H1 (cell line): ENCODE data around the gene ICE1. TPM values are rescaled to one million over a fixed set of nuclear protein-coding genes. Genes with fewer than 3 reads are reported as not detected.

Experiments
- CTCF ChIA-PET: fragments of 300-600 bp; sonication (Branson Sonifier 250); formaldehyde crosslinking; loops from one replicate; lab custom pipeline; 2021; ENCODE audit not compliant: partially characterized antibody; lab: Charles Lee
- POLR2A ChIA-PET: fragments of 300-600 bp; sonication (Branson Sonifier 250); formaldehyde crosslinking; loops from one replicate; lab custom pipeline; 2021; ENCODE audit warnings: inconsistent platforms; ENCODE audit not compliant: partially characterized antibody; lab: Charles Lee
- DNase-seq, 2 experiments: peaks; one replicate each; pipeline versions ENCODE4 v3.0.0 to v3.0.0-alpha.2; 2010 to 2022; ENCODE audit warnings: low spot score in 2 of 2, low read depth in 1 of 2, mixed read lengths in 1 of 2
- FAIRE-seq: peaks from 2 replicates; lab custom pipeline; 2011; peaks lifted over from hg19 to GRCh38; lab: Jason Lieb, UNC
- H2AFZ ChIP-seq: 2 replicates; pipeline ENCODE4 v1.8.1; 2012; ENCODE audit warnings: low read length, inconsistent platforms
- H2AK5ac ChIP-seq: 2 replicates; pipeline ENCODE4 v1.6.1; 2013; ENCODE audit warnings: low read depth, low read length
- H2BK120ac ChIP-seq: replicated peaks from 2 replicates; pipeline ENCODE3; 2013; ENCODE audit warnings: low read depth, low read length, inconsistent platforms
- H2BK12ac ChIP-seq: 2 replicates; pipeline ENCODE4 v1.6.1; 2013; ENCODE audit warnings: low read depth, low read length
- H2BK15ac ChIP-seq: 2 replicates; pipeline ENCODE4 v1.6.1; 2013; ENCODE audit warnings: low read length
- H2BK20ac ChIP-seq: 2 replicates; pipeline ENCODE4 v1.6.1; 2013; ENCODE audit warnings: low read length
- H2BK5ac ChIP-seq: 2 replicates; pipeline ENCODE4 v1.6.1; 2013; ENCODE audit warnings: low read depth, low read length
- H3K14ac ChIP-seq: 2 replicates; pipeline ENCODE4 v1.6.1; 2013; ENCODE audit warnings: inconsistent platforms; ENCODE audit not compliant: insufficient read length
- H3K18ac ChIP-seq: 2 replicates; pipeline ENCODE4 v1.6.1; 2013; ENCODE audit warnings: low read length; ENCODE audit errors: extremely low read depth
- H3K23ac ChIP-seq: 2 replicates; pipeline ENCODE4 v1.6.1; 2013; ENCODE audit warnings: inconsistent platforms; ENCODE audit not compliant: insufficient read length
- H3K23me2 ChIP-seq: 2 replicates; pipeline ENCODE4 v1.6.1; 2013; ENCODE audit warnings: low read depth, low read length
- H3K27ac ChIP-seq: 2 replicates; pipeline ENCODE4 v1.6.1; 2011; ENCODE audit warnings: low read depth, low read length, inconsistent platforms
- H3K27me3 ChIP-seq, 4 experiments: replicated peaks in 1 of 4; 1 replicate in 1 of 4; 2 replicates in 3 of 4; pipeline versions ENCODE4 v1.6.1 to v1.8.1; 2011 to 2013; ENCODE audit warnings: low read length in 3 of 4, mild to moderate bottlenecking in 3 of 4, inconsistent platforms in 2 of 4, mixed read lengths in 2 of 4, moderate library complexity in 1 of 4; ENCODE audit not compliant: control insufficient read depth in 3 of 4, insufficient read depth in 3 of 4; ENCODE audit errors: extremely low read depth in 1 of 4
- H3K36me3 ChIP-seq, 4 experiments: 2 replicates each; pipeline versions ENCODE4 v1.6.1 to v1.8.1; 2011 to 2013; ENCODE audit warnings: mild to moderate bottlenecking in 4 of 4, low read length in 3 of 4, moderate library complexity in 2 of 4, control low read depth in 1 of 4, inconsistent platforms in 1 of 4; ENCODE audit not compliant: insufficient read depth in 4 of 4, control insufficient read depth in 2 of 4
- H3K4ac ChIP-seq: replicated peaks from 2 replicates; pipeline ENCODE3; 2013; ENCODE audit warnings: low read length, low read depth, mixed read lengths, inconsistent platforms; ENCODE audit not compliant: insufficient read length
- H3K4me1 ChIP-seq, 4 experiments: replicated peaks in 1 of 4; 1 replicate in 1 of 4; 2 replicates in 3 of 4; pipeline versions ENCODE4 v1.6.1 to v1.8.1; 2011 to 2013; ENCODE audit warnings: low read length in 3 of 4, inconsistent platforms in 2 of 4, mixed read lengths in 1 of 4; ENCODE audit not compliant: insufficient read depth in 4 of 4, control insufficient read depth in 3 of 4
- H3K4me2 ChIP-seq, 2 experiments: 2 replicates each; pipeline versions ENCODE4 v1.6.1 to v1.8.1; 2011 to 2013; ENCODE audit warnings: low read depth in 2 of 2, low read length in 2 of 2, control low read depth in 1 of 2, inconsistent platforms in 1 of 2, mild to moderate bottlenecking in 1 of 2; ENCODE audit not compliant: insufficient read depth in 1 of 2
- H3K4me3 ChIP-seq, 4 experiments: fragments of 200-600, 300-600 bp in 1 of 4; sonication (generic), shearing (Covaris generic), sonication (Bioruptor Twin) in 1 of 4; 2 replicates each; pipeline versions ENCODE4 v1.5.1 to v1.8.1; 2011 to 2016; ENCODE audit warnings: low read length in 4 of 4, low read depth in 3 of 4, control low read depth in 2 of 4, inconsistent platforms in 2 of 4, mild to moderate bottlenecking in 2 of 4, mixed read lengths in 1 of 4, moderate library complexity in 1 of 4; ENCODE audit not compliant: insufficient read depth in 2 of 4; ENCODE audit errors: extremely low read depth in 1 of 4
- H3K56ac ChIP-seq: replicated peaks from 2 replicates; pipeline ENCODE3; 2013; ENCODE audit warnings: low read depth, mild to moderate bottlenecking, mixed read lengths, low read length, inconsistent platforms; ENCODE audit not compliant: insufficient read length
- H3K79me1 ChIP-seq: 2 replicates; pipeline ENCODE4 v1.6.1; 2013; ENCODE audit warnings: low read depth, low read length, control low read depth
- H3K79me2 ChIP-seq, 2 experiments: 2 replicates each; pipeline versions ENCODE4 v1.6.1 to v1.8.1; 2012 to 2013; ENCODE audit warnings: low read length in 2 of 2, mild to moderate bottlenecking in 2 of 2, inconsistent platforms in 1 of 2; ENCODE audit not compliant: insufficient read depth in 2 of 2, control insufficient read depth in 1 of 2
- H3K9ac ChIP-seq, 4 experiments: replicated peaks in 1 of 4; 1 replicate in 1 of 4; 2 replicates in 3 of 4; pipeline versions ENCODE4 v1.6.1 to v1.8.1; 2011 to 2013; ENCODE audit warnings: low read depth in 3 of 4, low read length in 3 of 4, control low read depth in 2 of 4, mild to moderate bottlenecking in 2 of 4, moderate library complexity in 2 of 4, inconsistent platforms in 1 of 4; ENCODE audit errors: extremely low read depth in 1 of 4
- H3K9me3 ChIP-seq, 2 experiments: 2 replicates each; pipeline versions ENCODE4 v1.6.1 to v1.8.1; 2012 to 2013; ENCODE audit warnings: mild to moderate bottlenecking in 2 of 2, moderate library complexity in 2 of 2, control low read depth in 1 of 2, inconsistent platforms in 1 of 2, low read depth in 1 of 2, low read length in 1 of 2, mixed read lengths in 1 of 2; ENCODE audit not compliant: insufficient read depth in 2 of 2
- H4K20me1 ChIP-seq, 2 experiments: replicated peaks in 1 of 2; 2 replicates each; pipeline versions ENCODE3 to v1.8.1; 2011 to 2013; ENCODE audit warnings: inconsistent platforms in 2 of 2, low read length in 2 of 2, mild to moderate bottlenecking in 1 of 2; ENCODE audit not compliant: insufficient read depth in 2 of 2, control insufficient read depth in 1 of 2
- H4K5ac ChIP-seq: 2 replicates; pipeline ENCODE4 v1.6.1; 2013; ENCODE audit warnings: low read length, low read depth, mixed read lengths, inconsistent platforms; ENCODE audit not compliant: insufficient read length
- H4K8ac ChIP-seq: 2 replicates; pipeline ENCODE4 v1.8.0; 2013; ENCODE audit warnings: mild to moderate bottlenecking, moderate library complexity, low read length, inconsistent platforms; ENCODE audit not compliant: insufficient read depth; ENCODE audit errors: extremely low read depth
- H4K91ac ChIP-seq: replicated peaks from 2 replicates; pipeline ENCODE3; 2013; ENCODE audit warnings: low read length, mixed read lengths, inconsistent platforms; ENCODE audit not compliant: insufficient read length
- CBX8 ChIP-seq: fragments of 300-800, 300-1000 bp; sonication (generic); IDR thresholded peaks from 2 replicates; pipeline ENCODE4 v1.7.1; 2016; ENCODE audit warnings: low read depth, low read length, borderline replicate concordance
- CEBPB ChIP-seq: IDR thresholded peaks from 2 replicates; pipeline ENCODE4 v1.6.1; 2012; ENCODE audit warnings: low read depth, low read length
- CREB1 ChIP-seq: IDR thresholded peaks from 2 replicates; pipeline ENCODE4 v1.6.1; 2012; ENCODE audit warnings: inconsistent platforms
- EP300 ChIP-seq, 2 experiments: IDR thresholded peaks; 1 replicate in 1 of 2; 2 replicates in 1 of 2; pipeline ENCODE4 v1.6.1; 2011 to 2012; ENCODE audit warnings: low read depth in 2 of 2, low read length in 2 of 2, mild to moderate bottlenecking in 2 of 2, borderline replicate concordance in 1 of 2, inconsistent platforms in 1 of 2, moderate library complexity in 1 of 2
- GABPA ChIP-seq: IDR thresholded peaks from 2 replicates; pipeline ENCODE4 v1.6.1; 2011; ENCODE audit warnings: mild to moderate bottlenecking, low read length, moderate library complexity, borderline replicate concordance; ENCODE audit not compliant: insufficient read depth
- HDAC2 ChIP-seq, 2 experiments: fragments of 300-600 bp in 1 of 2; sonication (generic) in 1 of 2; IDR thresholded peaks; 2 replicates each; pipeline ENCODE4 v1.6.1; 2011 to 2012; ENCODE audit warnings: low read depth in 2 of 2, low read length in 2 of 2, mild to moderate bottlenecking in 2 of 2, moderate library complexity in 2 of 2, borderline replicate concordance in 1 of 2, inconsistent platforms in 1 of 2
- JUN ChIP-seq: IDR thresholded peaks from 2 replicates; pipeline ENCODE4 v1.6.1; 2011; ENCODE audit warnings: low read depth, mild to moderate bottlenecking, improper control_type of control experiment, low read length
- KDM5A ChIP-seq: fragments of 200-600 bp; IDR thresholded peaks from 2 replicates; pipeline ENCODE4 v1.7.1; 2012; ENCODE audit warnings: mild to moderate bottlenecking, low read length, inconsistent platforms, mixed read lengths
- MAX ChIP-seq: IDR thresholded peaks from 2 replicates; pipeline ENCODE4 v1.6.1; 2012; ENCODE audit warnings: inconsistent platforms
- POLR2A ChIP-seq, 2 experiments: IDR thresholded peaks; 1 replicate in 1 of 2; 2 replicates in 1 of 2; pipeline ENCODE4 v1.6.1; 2011; ENCODE audit warnings: low read depth in 2 of 2, low read length in 2 of 2, mild to moderate bottlenecking in 2 of 2; ENCODE audit errors: control extremely low read depth in 1 of 2
- POLR2AphosphoS5 ChIP-seq: IDR thresholded peaks from 2 replicates; pipeline ENCODE4 v1.6.1; 2011; ENCODE audit warnings: low read depth, low read length
- RXRA ChIP-seq: IDR thresholded peaks from 2 replicates; pipeline ENCODE4 v1.6.1; 2011; ENCODE audit warnings: low read depth, mild to moderate bottlenecking, low read length, moderate library complexity; ENCODE audit not compliant: insufficient read depth
- SP2 ChIP-seq: IDR thresholded peaks from 2 replicates; pipeline ENCODE4 v1.6.1; 2012; ENCODE audit warnings: mild to moderate bottlenecking, low read length, inconsistent platforms
- SRF ChIP-seq: IDR thresholded peaks from 2 replicates; pipeline ENCODE4 v1.6.1; 2011; ENCODE audit warnings: mild to moderate bottlenecking, low read depth, low read length, moderate library complexity
- YY1 ChIP-seq: IDR thresholded peaks from 2 replicates; pipeline ENCODE4 v1.6.1; 2011; ENCODE audit warnings: low read depth, mild to moderate bottlenecking, low read length
- WGBS, 2 experiments: shearing (Covaris generic) in 1 of 2; methylation state at CpG; one replicate each; pipeline versions ENCODE4 v1.1.6 to v1.1.7; 2013 to 2015; ENCODE audit warnings: low lambda C conversion rate in 2 of 2, mixed read lengths in 2 of 2, inconsistent platforms in 1 of 2, low coverage in 1 of 2, missing lambda C conversion rate in 1 of 2; ENCODE audit not compliant: insufficient replicate concordance in 2 of 2, insufficient coverage in 1 of 2, insufficient read length in 1 of 2; ENCODE audit errors: extremely low coverage in 1 of 2, missing lambda C conversion rate in 1 of 2; 5-methylcytosine and 5-hydroxymethylcytosine counted together
- polyA plus RNA-seq, 7 experiments: library from polyadenylated mRNA; depleted of rRNA in 3 of 7; stranded (reverse) in 5 of 7; unstranded in 2 of 7; fragments of >200 nt in 5 of 7; fragments of 200-250 nt in 2 of 7; gene quantifications; 1 replicate in 5 of 7; 2 replicates in 1 of 7; 4 replicates in 1 of 7; pipeline versions ENCODE4 v1.2.1 to v1.2.3, GENCODE V29; 2011 to 2013; ENCODE audit warnings: missing spikeins in 2 of 7, mixed read lengths in 2 of 7
- total RNA-seq: library from RNA; stranded (reverse); fragmentation: NEBNext Ultra II Directional; extraction: Animal tissue kit (Norgen Biotek cat#: 25700); gene quantifications from 2 replicates; pipeline ENCODE4 v1.2.1, GENCODE V29; 2021

The ICE1 gene
- total and polyA plus RNA-seq, 2 of the 8 experiments (the other 6 are each of a cell fraction or from before 2014, with no cell fraction given): 11.8 to 53.9 TPM

- H3K23me2 ChIP-seq: no peaks in the 10 kb centered on the region; the same call in 1 of the 2 replicates
- no peak overlapping the region for H3K9ac ChIP-seq
- H4K20me1 ChIP-seq: peaks cover 0 to 2% of the 10 kb centered on the region in 2 experiments
- H2AFZ ChIP-seq: no peak overlapping the region
- H3K14ac ChIP-seq: no peak overlapping the region
- no peak overlapping the region for H3K4me3 ChIP-seq
- H3K23ac ChIP-seq: no peak overlapping the region
- H4K8ac ChIP-seq: no peak overlapping the region
- no peaks in the 10 kb centered on the region for H3K27me3 ChIP-seq
- no peak overlapping the region for H4K91ac ChIP-seq
- no peak overlapping the region for H3K56ac ChIP-seq
- H2BK120ac ChIP-seq: no peak overlapping the region
- CTCF ChIA-PET: interaction anchor here (1.0 kb wide), 1 partner anchor 23 kb away, joined by 4 read pairs; no protein-coding TSS in a partner anchor
- H3K36me3 ChIP-seq: peaks cover 0 to 13% (median 6%) of the 10 kb centered on the region in 4 experiments; a peak in 5 of 8 replicates
- POLR2A ChIA-PET: no interaction called here
- H2BK15ac ChIP-seq: no peak overlapping the region
- no peak overlapping the region for H3K27ac ChIP-seq
- WGBS, 2 experiments: 93% methylated on average over 4 of the region's 4 CpGs; no CpG with 5 or more reads in 1 of the 2 experiments
- no peak for FAIRE-seq
- H3K4ac ChIP-seq: no peak overlapping the region
- no peak overlapping the region for H2BK5ac ChIP-seq
- H3K4me1 ChIP-seq: peaks cover 0 to 5% (median 3%) of the 10 kb centered on the region in 4 experiments; a peak in 3 of 7 replicates
- DNase-seq: no peak
- H2AK5ac ChIP-seq: no peak overlapping the region
- no peaks in the 10 kb centered on the region for H3K9me3 ChIP-seq
- H2BK12ac ChIP-seq: no peak overlapping the region
- no peaks in the 10 kb centered on the region for H3K79me1 ChIP-seq
- no peak overlapping the region for H4K5ac ChIP-seq
- H3K18ac ChIP-seq: no peak overlapping the region
- H3K4me2 ChIP-seq: no peak overlapping the region
- H2BK20ac ChIP-seq: no peak overlapping the region
- H3K79me2 ChIP-seq: no peaks in the 10 kb centered on the region
- no peak for TF ChIP-seq EP300 (IDR thresholded peaks at IDR 0.05; ENCODE audit: borderline replicate concordance in 1 of 2, low read depth in 2 of 2, low read length in 2 of 2)
- TF ChIP-seq SP2: no peak
- TF ChIP-seq KDM5A: no peak
- TF ChIP-seq POLR2A (IDR thresholded peaks at IDR 0.05; ENCODE audit: control extremely low read depth in 1 of 2, low read depth in 2 of 2, low read length in 2 of 2): no peak
- no peak for TF ChIP-seq YY1
- no peak for TF ChIP-seq CBX8
- TF ChIP-seq HDAC2 (IDR thresholded peaks at IDR 0.05; ENCODE audit: borderline replicate concordance in 1 of 2, low read depth in 2 of 2, low read length in 2 of 2): no peak
- no peak for TF ChIP-seq SRF
- TF ChIP-seq CREB1: no peak
- TF ChIP-seq GABPA: no peak
- TF ChIP-seq RXRA: no peak
- TF ChIP-seq MAX: no peak
- TF ChIP-seq CEBPB: no peak
- no peak for TF ChIP-seq JUN
- TF ChIP-seq POLR2AphosphoS5: no peak
Measured at GRCh38 chr5:5481633-5482032, 59.2 kb downstream of the ICE1 start.
